Muscle layer of colon (tissue), 2 donors: ENCODE measurements around the gene UBE2F.
"Not testable (repeated sequence)": the region's sequence is repeated elsewhere in the genome, so short reads cannot be mapped to it uniquely, and the experiment has no call there.

Source experiments
- H3K27ac ChIP-seq: one replicate; pipeline ENCODE4 v1.7.0; 2013; ENCODE audit warnings: low read depth, mild to moderate bottlenecking, low read length, moderate library complexity
- H3K27me3 ChIP-seq, 2 donors: one replicate each; pipeline ENCODE4 v1.7.0; 2013; ENCODE audit warnings: low read length in 2 of 2, mild to moderate bottlenecking in 2 of 2; ENCODE audit not compliant: insufficient read depth in 2 of 2, control insufficient read depth in 1 of 2
- H3K36me3 ChIP-seq: one replicate; pipeline ENCODE4 v1.7.0; 2013; ENCODE audit warnings: mild to moderate bottlenecking, low read length; ENCODE audit not compliant: insufficient read depth
- H3K4me1 ChIP-seq: one replicate; pipeline ENCODE4 v1.7.0; 2013; ENCODE audit warnings: mild to moderate bottlenecking, low read length; ENCODE audit not compliant: insufficient read depth
- H3K4me3 ChIP-seq, 2 donors: one replicate each; pipeline ENCODE4 v1.7.0; 2013; ENCODE audit warnings: low read length in 2 of 2, low read depth in 1 of 2, mild to moderate bottlenecking in 1 of 2, moderate library complexity in 1 of 2
- H3K9ac ChIP-seq: one replicate; pipeline ENCODE4 v1.7.0; 2013; ENCODE audit warnings: low read length
- H3K9me3 ChIP-seq: one replicate; pipeline ENCODE4 v1.7.0; 2013; ENCODE audit warnings: mild to moderate bottlenecking, low read length
- donor health status: abdominal sarcoma.
- donor health status: Adenocarcinoma of cecum.

The UBE2F gene

GRCh38 chr2:238039151-238039550 lies 72.3 kb downstream of the UBE2F start:
- no peaks in the 10 kb centered on the region for H3K4me1 ChIP-seq
- H3K27me3 ChIP-seq = no peaks in the 10 kb centered on the region
- no peak overlapping the region for H3K27ac ChIP-seq
- no peak overlapping the region for H3K9ac ChIP-seq
- no peak overlapping the region for H3K4me3 ChIP-seq
- H3K9me3 ChIP-seq = no peaks in the 10 kb centered on the region
- H3K36me3 ChIP-seq = peaks cover 65% of the 10 kb centered on the region

GRCh38 chr2:238039985-238040384 lies 73.2 kb downstream of the UBE2F start:
- H3K27me3 ChIP-seq = no peaks in the 10 kb centered on the region
- no peak overlapping the region for H3K4me3 ChIP-seq
- H3K27ac ChIP-seq = no peak overlapping the region
- H3K36me3 ChIP-seq = peaks cover 65% of the 10 kb centered on the region
- no peaks in the 10 kb centered on the region for H3K4me1 ChIP-seq
- H3K9ac ChIP-seq = no peak overlapping the region
- no peaks in the 10 kb centered on the region for H3K9me3 ChIP-seq

DNA sequence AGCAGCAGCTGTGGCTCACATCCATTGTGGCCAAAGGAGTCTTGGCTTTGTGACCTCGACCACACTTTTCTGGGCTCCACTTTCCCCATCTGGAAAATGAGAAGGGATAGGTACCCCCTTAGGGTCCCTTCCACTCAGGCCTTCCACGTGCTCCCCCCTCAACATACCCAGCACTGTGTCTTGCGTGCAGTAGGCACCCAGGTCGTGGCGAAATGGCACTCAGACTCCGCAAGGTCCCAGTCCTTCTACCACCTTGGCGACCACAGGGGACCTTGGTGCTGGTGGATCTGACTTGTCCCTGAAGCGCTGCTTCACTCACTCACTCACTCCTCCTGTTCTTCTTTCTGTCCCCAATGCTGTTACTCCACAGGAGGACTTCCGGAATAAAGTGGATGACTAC lies 74.1 kb downstream of the UBE2F start:
- Histone ChIP-seq H3K27me3 (no peaks in the 10 kb centered on the region), H3K4me1 (no peaks in the 10 kb centered on the region), H3K36me3 (peaks cover 60% of the 10 kb centered on the region), H3K9ac (no peak overlapping the region), H3K9me3 (no peaks in the 10 kb centered on the region), H3K4me3 (no peak overlapping the region), H3K27ac (no peak overlapping the region)

DNA sequence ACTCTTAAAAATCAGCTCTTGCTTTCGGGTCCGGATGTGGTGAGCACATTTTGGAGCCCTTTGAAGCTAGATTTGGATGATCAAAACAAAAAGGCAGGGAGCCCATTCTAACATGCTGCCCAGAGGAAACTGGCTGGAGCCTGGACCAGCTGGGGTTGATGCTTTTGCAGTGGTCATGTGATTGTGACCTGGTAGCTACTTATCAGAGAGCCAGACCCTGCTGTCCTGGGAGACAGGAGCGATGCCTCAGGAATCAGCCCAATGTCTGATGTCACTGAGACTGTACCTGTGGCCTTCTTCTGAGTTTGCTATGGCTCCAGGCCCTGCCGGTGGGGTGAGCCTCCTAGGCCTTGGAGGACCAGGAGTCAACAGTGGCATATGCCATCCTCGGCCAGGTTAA lies 75.3 kb downstream of the UBE2F start:
- no peak overlapping the region for H3K4me3 ChIP-seq
- no peaks in the 10 kb centered on the region for H3K27me3 ChIP-seq
- no peak overlapping the region for H3K27ac ChIP-seq
- H3K36me3 ChIP-seq = peaks cover 59% of the 10 kb centered on the region
- H3K9me3 ChIP-seq = no peaks in the 10 kb centered on the region
- no peak overlapping the region for H3K9ac ChIP-seq
- H3K4me1 ChIP-seq = no peaks in the 10 kb centered on the region

GRCh38 chr2:238042849-238043584 lies 76.2 kb downstream of the UBE2F start:
- Histone ChIP-seq H3K9me3 (no peaks in the 10 kb centered on the region), H3K4me1 (no peaks in the 10 kb centered on the region), H3K27me3 (no peaks in the 10 kb centered on the region), H3K9ac (no peak overlapping the region), H3K4me3 (no peak overlapping the region), H3K36me3 (peaks cover 50% of the 10 kb centered on the region), H3K27ac (no peak overlapping the region)

DNA sequence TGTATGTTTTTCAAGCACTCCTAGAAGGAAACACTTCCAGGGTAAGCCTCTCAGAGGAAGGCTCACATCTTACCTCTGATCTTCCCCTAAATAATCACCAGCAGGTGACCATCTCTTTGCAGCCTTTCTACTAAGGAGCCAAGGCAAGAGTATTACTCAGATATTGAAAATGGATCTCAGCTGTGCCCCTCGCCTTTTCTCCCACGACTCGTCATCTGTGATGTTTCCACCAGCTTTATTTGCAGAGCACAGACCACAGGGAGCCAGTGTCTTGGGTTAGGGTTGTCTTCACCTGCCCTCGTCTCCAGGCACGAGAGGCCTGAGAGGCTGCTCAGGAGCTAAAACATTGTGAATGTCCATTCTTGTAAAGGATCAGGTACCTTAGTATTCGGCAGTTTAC lies 77.0 kb downstream of the UBE2F start:
- Histone ChIP-seq H3K27ac (no peak overlapping the region), H3K4me3 (no peak overlapping the region), H3K27me3 (no peaks in the 10 kb centered on the region), H3K9ac (no peak overlapping the region), H3K36me3 (peaks cover 43% of the 10 kb centered on the region), H3K9me3 (no peaks in the 10 kb centered on the region), H3K4me1 (no peaks in the 10 kb centered on the region)

GRCh38 chr2:238045575-238045974 lies 78.8 kb downstream of the UBE2F start:
- Histone ChIP-seq H3K36me3 (peaks cover 29% of the 10 kb centered on the region), H3K9ac (no peak overlapping the region), H3K4me3 (no peak overlapping the region), H3K27me3 (no peaks in the 10 kb centered on the region), H3K9me3 (no peaks in the 10 kb centered on the region), H3K4me1 (no peaks in the 10 kb centered on the region), H3K27ac (no peak overlapping the region)

- Histone ChIP-seq H3K4me1 (no peaks in the 10 kb centered on the region), H3K9me3 (no peaks in the 10 kb centered on the region), H3K36me3 (peaks cover 18% of the 10 kb centered on the region), H3K4me3 (no peak overlapping the region), H3K27me3 (no peaks in the 10 kb centered on the region), H3K27ac (no peak overlapping the region), H3K9ac (no peak overlapping the region)
These were observed 80.0 kb downstream of the UBE2F start for GRCh38 chr2:238046725-238047270.

GRCh38 chr2:238053191-238053776 lies 86.5 kb downstream of the UBE2F start:
- no peaks in the 10 kb centered on the region for H3K36me3 ChIP-seq
- no peak overlapping the region for H3K9ac ChIP-seq
- H3K27me3 ChIP-seq = no peaks in the 10 kb centered on the region
- no peaks in the 10 kb centered on the region for H3K4me1 ChIP-seq
- no peaks in the 10 kb centered on the region for H3K9me3 ChIP-seq
- no peak overlapping the region for H3K27ac ChIP-seq
- no peak overlapping the region for H3K4me3 ChIP-seq

- Histone ChIP-seq H3K27me3 (no peaks in the 10 kb centered on the region), H3K9ac (no peak overlapping the region), H3K36me3 (no peaks in the 10 kb centered on the region), H3K4me1 (peaks cover 10% of the 10 kb centered on the region), H3K27ac (no peak overlapping the region), H3K4me3 (no peak overlapping the region), H3K9me3 (no peaks in the 10 kb centered on the region)
These were observed 89.0 kb downstream of the UBE2F start for GRCh38 chr2:238055841-238056240.

GRCh38 chr2:238057696-238058575 lies 91.1 kb downstream of the UBE2F start:
- not testable (repeated sequence) for H3K27me3 ChIP-seq, H3K36me3 ChIP-seq, H3K27ac ChIP-seq, H3K4me3 ChIP-seq, H3K9ac ChIP-seq, H3K9me3 ChIP-seq
- peaks cover 17% of the 10 kb centered on the region for H3K4me1 ChIP-seq
